GM23338 (cell line): ENCODE data around the gene RPGRIP1L. TPM values are rescaled to one million over a fixed set of nuclear protein-coding genes. Genes with fewer than 3 reads are reported as not detected.

Source experiments
- ATAC-seq: fragments of 200-7000 bp; cut with Tn5 transposase; 3 replicates; pipeline ENCODE4 v1.9.1; 2020
- DNase-seq: peaks from one replicate; pipeline ENCODE4 v3.0.0-alpha.2; 2015; ENCODE audit warnings: low spot score
- H2AFZ ChIP-seq: fragments of 200-600 bp; sonication (generic); 2 replicates; pipeline ENCODE4 v1.8.0; 2016; ENCODE audit warnings: antibody characterized with exemption, mild to moderate bottlenecking, moderate library complexity
- H3F3A ChIP-seq: fragments of 200-600 bp; sonication (generic); replicated peaks from 2 replicates; pipeline ENCODE4 v1.8.0; 2017; ENCODE audit warnings: antibody characterized with exemption, mixed run types, low read depth
- H3K27ac ChIP-seq: fragments of 200-600 bp; sonication (generic); 2 replicates; pipeline ENCODE4 v1.6.1; 2016; ENCODE audit warnings: low read depth
- H3K27me3 ChIP-seq: fragments of 200-600 bp; sonication (generic); 2 replicates; pipeline ENCODE4 v1.8.0; 2016; ENCODE audit warnings: mild to moderate bottlenecking, mixed run types, moderate library complexity; ENCODE audit not compliant: insufficient read depth
- H3K36me3 ChIP-seq: fragments of 200-600 bp; sonication (generic); 2 replicates; pipeline ENCODE4 v1.8.0; 2016; ENCODE audit warnings: mild to moderate bottlenecking; ENCODE audit not compliant: insufficient read depth
- H3K4me1 ChIP-seq: fragments of 200-600 bp; sonication (generic); 2 replicates; pipeline ENCODE4 v1.8.0; 2016; ENCODE audit warnings: mild to moderate bottlenecking, moderate library complexity; ENCODE audit not compliant: insufficient read depth
- H3K4me2 ChIP-seq: fragments of 200-600 bp; sonication (generic); 2 replicates; pipeline ENCODE4 v1.7.1; 2017; ENCODE audit warnings: mixed run types
- H3K4me3 ChIP-seq: fragments of 200-600 bp; sonication (generic); 2 replicates; pipeline ENCODE4 v1.6.1; 2016; ENCODE audit warnings: mixed run types
- H3K79me2 ChIP-seq: fragments of 200-600 bp; sonication (generic); replicated peaks from 2 replicates; pipeline ENCODE4 v1.8.0; 2017; ENCODE audit warnings: mild to moderate bottlenecking; ENCODE audit not compliant: insufficient read depth
- H3K9me2 ChIP-seq: fragments of 200-600 bp; sonication (generic); 2 replicates; pipeline ENCODE4 v1.8.0; 2017; ENCODE audit not compliant: insufficient read depth
- H4K20me1 ChIP-seq: fragments of 200-600 bp; sonication (generic); replicated peaks from 2 replicates; pipeline ENCODE4 v1.8.0; 2017; ENCODE audit warnings: mild to moderate bottlenecking; ENCODE audit not compliant: insufficient read depth
- H3K27ac Mint-ChIP-seq: 2 replicates; pipeline ENCODE4 v1.8.0; 2020; ENCODE audit warnings: inconsistent platforms, mild to moderate bottlenecking, moderate library complexity, mixed read lengths
- H3K27me3 Mint-ChIP-seq: 3 replicates; pipeline ENCODE4 v1.8.0; 2022; ENCODE audit warnings: low read depth, mild to moderate bottlenecking, moderate library complexity, mixed read lengths, inconsistent platforms; ENCODE audit not compliant: insufficient read depth, poor library complexity
- H3K36me3 Mint-ChIP-seq: 3 replicates; pipeline ENCODE4 v1.8.0; 2021; ENCODE audit warnings: low read depth, mild to moderate bottlenecking, inconsistent platforms, moderate library complexity, mixed read lengths
- H3K4me1 Mint-ChIP-seq: 3 replicates; pipeline ENCODE4 v1.8.0; 2020; ENCODE audit warnings: mild to moderate bottlenecking, inconsistent platforms, mixed read lengths
- H3K4me3 Mint-ChIP-seq: 3 replicates; pipeline ENCODE4 v1.8.0; 2021; ENCODE audit warnings: moderate library complexity, mild to moderate bottlenecking, inconsistent platforms, mixed read lengths
- H3K9me3 Mint-ChIP-seq: 3 replicates; pipeline ENCODE4 v1.8.0; 2020; ENCODE audit warnings: moderate library complexity, mild to moderate bottlenecking, inconsistent platforms, mixed read lengths
- CREB1 ChIP-seq: fragments of 250-450 bp; sonication (Bioruptor Pico); IDR thresholded peaks from 2 replicates; pipeline ENCODE4 v1.5.0; 2020; ENCODE audit warnings: low read depth, mild to moderate bottlenecking, moderate library complexity
- EZH2phosphoT487 ChIP-seq: fragments of 200-600 bp; sonication (generic); IDR thresholded peaks from one replicate; pipeline ENCODE4 v1.8.1; 2018; ENCODE audit warnings: antibody characterized with exemption; ENCODE audit not compliant: unreplicated experiment
- POLR2AphosphoS5 ChIP-seq: IDR thresholded peaks from 2 replicates; pipeline ENCODE4 v1.6.1; 2016; ENCODE audit warnings: antibody characterized with exemption, low read depth
- ZNF114 ChIP-seq: fragments of 250-450 bp; sonication (Bioruptor Pico); IDR thresholded peaks from 2 replicates; pipeline ENCODE4 v1.5.0; 2020; ENCODE audit warnings: mild to moderate bottlenecking, moderate library complexity
- polyA plus RNA-seq: library from polyadenylated mRNA; unstranded; fragments of >200 nt; fragmentation: Nextera tagmentation; extraction: Ambion mirVana; gene quantifications from 2 replicates; pipeline ENCODE4 v1.2.1, GENCODE V29; 2016
- total RNA-seq: library from RNA; depleted of rRNA; stranded (reverse); fragments of >200 nt; shearing (Covaris generic); gene quantifications from 2 replicates; pipeline ENCODE4 v1.2.3, GENCODE V29; 2014
- TF ChIP-seq, protein P1 (sequence below): IDR thresholded peaks from one replicate; pipeline ENCODE4 v1.6.1; 2018; ENCODE audit warnings: antibody characterized with exemption; ENCODE audit not compliant: unreplicated experiment
- TF ChIP-seq, protein P2 (sequence below): fragments of 250-450 bp; sonication (Bioruptor Pico); IDR thresholded peaks from 2 replicates; pipeline ENCODE4 v1.5.0; 2020; ENCODE audit warnings: mild to moderate bottlenecking, moderate library complexity

RPGRIP1L gene
- total and polyA plus RNA-seq, 2 experiments from 2014 or later, result 11.4 to 21.3 TPM

- no peaks in the 10 kb centered on the region for H4K20me1 ChIP-seq
- ATAC-seq, result no peak
- H3K27ac Mint-ChIP-seq, result no peak overlapping the region
- H3K9me3 Mint-ChIP-seq, result no peaks in the 10 kb centered on the region
- no peaks in the 10 kb centered on the region for H3K4me1 ChIP-seq
- no peaks in the 10 kb centered on the region for H3K4me1 Mint-ChIP-seq
- H3K36me3 Mint-ChIP-seq, result no peaks in the 10 kb centered on the region; the same call in 2 of the 3 replicates
- H2AFZ ChIP-seq, result no peak overlapping the region
- H3F3A ChIP-seq, result no peaks in the 10 kb centered on the region
- H3K36me3 ChIP-seq, result no peaks in the 10 kb centered on the region
- H3K4me3 Mint-ChIP-seq, result no peak overlapping the region
- no peak overlapping the region for H3K27ac ChIP-seq
- TF ChIP-seq, protein P1, sequence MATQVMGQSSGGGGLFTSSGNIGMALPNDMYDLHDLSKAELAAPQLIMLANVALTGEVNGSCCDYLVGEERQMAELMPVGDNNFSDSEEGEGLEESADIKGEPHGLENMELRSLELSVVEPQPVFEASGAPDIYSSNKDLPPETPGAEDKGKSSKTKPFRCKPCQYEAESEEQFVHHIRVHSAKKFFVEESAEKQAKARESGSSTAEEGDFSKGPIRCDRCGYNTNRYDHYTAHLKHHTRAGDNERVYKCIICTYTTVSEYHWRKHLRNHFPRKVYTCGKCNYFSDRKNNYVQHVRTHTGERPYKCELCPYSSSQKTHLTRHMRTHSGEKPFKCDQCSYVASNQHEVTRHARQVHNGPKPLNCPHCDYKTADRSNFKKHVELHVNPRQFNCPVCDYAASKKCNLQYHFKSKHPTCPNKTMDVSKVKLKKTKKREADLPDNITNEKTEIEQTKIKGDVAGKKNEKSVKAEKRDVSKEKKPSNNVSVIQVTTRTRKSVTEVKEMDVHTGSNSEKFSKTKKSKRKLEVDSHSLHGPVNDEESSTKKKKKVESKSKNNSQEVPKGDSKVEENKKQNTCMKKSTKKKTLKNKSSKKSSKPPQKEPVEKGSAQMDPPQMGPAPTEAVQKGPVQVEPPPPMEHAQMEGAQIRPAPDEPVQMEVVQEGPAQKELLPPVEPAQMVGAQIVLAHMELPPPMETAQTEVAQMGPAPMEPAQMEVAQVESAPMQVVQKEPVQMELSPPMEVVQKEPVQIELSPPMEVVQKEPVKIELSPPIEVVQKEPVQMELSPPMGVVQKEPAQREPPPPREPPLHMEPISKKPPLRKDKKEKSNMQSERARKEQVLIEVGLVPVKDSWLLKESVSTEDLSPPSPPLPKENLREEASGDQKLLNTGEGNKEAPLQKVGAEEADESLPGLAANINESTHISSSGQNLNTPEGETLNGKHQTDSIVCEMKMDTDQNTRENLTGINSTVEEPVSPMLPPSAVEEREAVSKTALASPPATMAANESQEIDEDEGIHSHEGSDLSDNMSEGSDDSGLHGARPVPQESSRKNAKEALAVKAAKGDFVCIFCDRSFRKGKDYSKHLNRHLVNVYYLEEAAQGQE, result no peak
- no peak for TF ChIP-seq CREB1 (CRISPR knock-in tag)
- TF ChIP-seq, protein P2, sequence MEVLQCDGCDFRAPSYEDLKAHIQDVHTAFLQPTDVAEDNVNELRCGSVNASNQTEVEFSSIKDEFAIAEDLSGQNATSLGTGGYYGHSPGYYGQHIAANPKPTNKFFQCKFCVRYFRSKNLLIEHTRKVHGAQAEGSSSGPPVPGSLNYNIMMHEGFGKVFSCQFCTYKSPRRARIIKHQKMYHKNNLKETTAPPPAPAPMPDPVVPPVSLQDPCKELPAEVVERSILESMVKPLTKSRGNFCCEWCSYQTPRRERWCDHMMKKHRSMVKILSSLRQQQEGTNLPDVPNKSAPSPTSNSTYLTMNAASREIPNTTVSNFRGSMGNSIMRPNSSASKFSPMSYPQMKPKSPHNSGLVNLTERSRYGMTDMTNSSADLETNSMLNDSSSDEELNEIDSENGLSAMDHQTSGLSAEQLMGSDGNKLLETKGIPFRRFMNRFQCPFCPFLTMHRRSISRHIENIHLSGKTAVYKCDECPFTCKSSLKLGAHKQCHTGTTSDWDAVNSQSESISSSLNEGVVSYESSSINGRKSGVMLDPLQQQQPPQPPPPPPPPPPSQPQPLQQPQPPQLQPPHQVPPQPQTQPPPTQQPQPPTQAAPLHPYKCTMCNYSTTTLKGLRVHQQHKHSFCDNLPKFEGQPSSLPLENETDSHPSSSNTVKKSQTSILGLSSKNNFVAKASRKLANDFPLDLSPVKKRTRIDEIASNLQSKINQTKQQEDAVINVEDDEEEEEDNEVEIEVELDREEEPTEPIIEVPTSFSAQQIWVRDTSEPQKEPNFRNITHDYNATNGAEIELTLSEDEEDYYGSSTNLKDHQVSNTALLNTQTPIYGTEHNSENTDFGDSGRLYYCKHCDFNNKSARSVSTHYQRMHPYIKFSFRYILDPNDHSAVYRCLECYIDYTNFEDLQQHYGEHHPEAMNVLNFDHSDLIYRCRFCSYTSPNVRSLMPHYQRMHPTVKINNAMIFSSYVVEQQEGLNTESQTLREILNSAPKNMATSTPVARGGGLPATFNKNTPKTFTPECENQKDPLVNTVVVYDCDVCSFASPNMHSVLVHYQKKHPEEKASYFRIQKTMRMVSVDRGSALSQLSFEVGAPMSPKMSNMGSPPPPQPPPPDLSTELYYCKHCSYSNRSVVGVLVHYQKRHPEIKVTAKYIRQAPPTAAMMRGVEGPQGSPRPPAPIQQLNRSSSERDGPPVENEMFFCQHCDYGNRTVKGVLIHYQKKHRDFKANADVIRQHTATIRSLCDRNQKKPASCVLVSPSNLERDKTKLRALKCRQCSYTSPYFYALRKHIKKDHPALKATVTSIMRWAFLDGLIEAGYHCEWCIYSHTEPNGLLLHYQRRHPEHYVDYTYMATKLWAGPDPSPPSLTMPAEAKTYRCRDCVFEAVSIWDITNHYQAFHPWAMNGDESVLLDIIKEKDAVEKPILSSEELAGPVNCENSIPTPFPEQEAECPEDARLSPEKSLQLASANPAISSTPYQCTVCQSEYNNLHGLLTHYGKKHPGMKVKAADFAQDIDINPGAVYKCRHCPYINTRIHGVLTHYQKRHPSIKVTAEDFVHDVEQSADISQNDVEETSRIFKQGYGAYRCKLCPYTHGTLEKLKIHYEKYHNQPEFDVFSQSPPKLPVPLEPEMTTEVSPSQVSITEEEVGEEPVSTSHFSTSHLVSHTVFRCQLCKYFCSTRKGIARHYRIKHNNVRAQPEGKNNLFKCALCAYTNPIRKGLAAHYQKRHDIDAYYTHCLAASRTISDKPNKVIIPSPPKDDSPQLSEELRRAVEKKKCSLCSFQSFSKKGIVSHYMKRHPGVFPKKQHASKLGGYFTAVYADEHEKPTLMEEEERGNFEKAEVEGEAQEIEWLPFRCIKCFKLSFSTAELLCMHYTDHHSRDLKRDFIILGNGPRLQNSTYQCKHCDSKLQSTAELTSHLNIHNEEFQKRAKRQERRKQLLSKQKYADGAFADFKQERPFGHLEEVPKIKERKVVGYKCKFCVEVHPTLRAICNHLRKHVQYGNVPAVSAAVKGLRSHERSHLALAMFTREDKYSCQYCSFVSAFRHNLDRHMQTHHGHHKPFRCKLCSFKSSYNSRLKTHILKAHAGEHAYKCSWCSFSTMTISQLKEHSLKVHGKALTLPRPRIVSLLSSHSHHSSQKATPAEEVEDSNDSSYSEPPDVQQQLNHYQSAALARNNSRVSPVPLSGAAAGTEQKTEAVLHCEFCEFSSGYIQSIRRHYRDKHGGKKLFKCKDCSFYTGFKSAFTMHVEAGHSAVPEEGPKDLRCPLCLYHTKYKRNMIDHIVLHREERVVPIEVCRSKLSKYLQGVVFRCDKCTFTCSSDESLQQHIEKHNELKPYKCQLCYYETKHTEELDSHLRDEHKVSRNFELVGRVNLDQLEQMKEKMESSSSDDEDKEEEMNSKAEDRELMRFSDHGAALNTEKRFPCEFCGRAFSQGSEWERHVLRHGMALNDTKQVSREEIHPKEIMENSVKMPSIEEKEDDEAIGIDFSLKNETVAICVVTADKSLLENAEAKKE (CRISPR knock-in tag), result no peak
- no peak for TF ChIP-seq EZH2phosphoT487
- no peak for TF ChIP-seq ZNF114 (CRISPR knock-in tag)
- no peak for TF ChIP-seq POLR2AphosphoS5
- no peaks in the 10 kb centered on the region for H3K27me3 Mint-ChIP-seq
- no peaks in the 10 kb centered on the region for H3K27me3 ChIP-seq
- H3K79me2 ChIP-seq, result no peaks in the 10 kb centered on the region
- no peak for DNase-seq
- no peak overlapping the region for H3K4me2 ChIP-seq
- no peaks in the 10 kb centered on the region for H3K9me2 ChIP-seq
- no peak overlapping the region for H3K4me3 ChIP-seq
Measured at GRCh38 chr16:53608094-53608493, 95.6 kb downstream of the RPGRIP1L start.
